Measurements from ENCODE around the gene MPP2.
"Not testable (repeated sequence)": the region's sequence is repeated elsewhere in the genome, so short reads cannot be mapped to it uniquely, and the experiment has no call there.

The MPP2 gene

DNA sequence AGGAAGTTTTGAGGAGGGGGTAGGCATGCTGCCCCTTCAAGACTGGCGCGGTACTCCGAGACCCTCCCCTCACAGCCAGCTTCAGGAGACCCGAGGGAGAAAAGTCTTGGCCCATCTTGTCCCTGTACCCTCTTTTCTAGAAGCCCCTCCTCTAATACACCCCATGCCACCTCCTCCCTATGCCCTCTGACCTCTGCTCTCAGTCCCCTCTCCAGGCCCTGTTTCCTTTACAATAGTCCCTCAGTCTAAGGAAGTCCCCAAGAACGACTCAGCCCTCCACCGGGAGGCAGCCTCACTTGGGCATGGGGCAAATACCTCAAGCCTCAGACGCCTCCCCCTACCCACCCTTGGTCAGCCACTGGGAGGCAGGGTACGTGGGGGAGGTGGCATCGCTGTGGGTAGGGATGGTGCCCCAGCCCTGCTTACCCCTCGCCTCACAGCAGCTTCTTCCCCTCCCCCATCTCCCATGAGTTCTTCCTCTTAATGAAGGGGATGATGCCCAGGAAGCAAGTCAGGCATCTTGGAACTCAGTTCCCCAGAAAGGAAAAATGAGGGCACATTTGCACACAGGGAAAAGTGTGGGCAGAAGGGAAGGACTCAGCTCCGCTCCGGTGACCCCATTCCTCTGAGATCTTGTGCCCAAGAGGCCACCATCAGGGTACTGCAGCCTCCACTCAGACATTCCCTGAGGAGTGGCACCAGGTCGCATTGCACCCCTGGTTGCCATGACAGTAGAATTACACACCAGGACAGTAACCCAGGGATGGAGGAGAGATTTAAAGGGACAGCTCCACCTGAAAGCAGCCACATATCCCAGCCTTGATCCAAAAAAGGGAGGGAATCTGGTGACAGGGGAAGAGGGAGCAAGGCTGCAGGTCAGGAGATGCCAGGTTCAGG is 6.2 kb downstream of the MPP2 start:
- no peak for DNase-seq

DNA sequence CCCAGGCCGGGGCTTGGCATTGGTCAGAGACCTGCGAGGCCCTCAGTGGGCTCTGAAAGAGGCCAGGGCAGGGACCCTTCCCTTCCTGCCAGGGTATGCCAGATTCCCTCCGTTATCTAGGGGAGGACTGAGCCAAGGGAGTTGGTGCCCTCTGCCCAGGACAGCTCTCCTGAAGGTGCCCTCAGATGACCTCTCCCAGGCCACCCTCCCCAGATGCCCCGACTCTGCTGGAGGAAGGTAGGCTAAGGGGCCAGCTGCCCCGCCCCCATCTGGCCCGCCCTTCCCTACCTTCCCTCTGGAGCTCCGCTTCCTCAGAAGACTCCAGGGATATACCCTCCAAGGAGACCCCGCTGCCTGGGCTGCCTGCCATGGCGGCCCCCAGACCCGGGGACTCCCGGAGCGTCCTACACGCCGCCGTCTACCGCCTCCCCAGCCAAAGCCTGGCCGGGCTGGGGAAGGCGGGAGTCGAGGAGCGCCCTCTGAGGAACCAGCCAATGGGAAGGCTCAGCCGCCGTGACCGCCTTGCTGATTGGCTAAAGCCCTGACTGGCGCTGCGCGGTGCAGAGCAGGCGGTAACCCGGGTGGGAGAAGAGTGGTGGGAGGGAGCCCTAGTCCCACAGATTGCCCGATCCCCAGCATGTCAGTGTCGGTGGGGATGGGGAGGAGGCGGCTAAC is 7.0 kb downstream of the MPP2 start:
- DNase-seq, result peak; percentile 66 to 90

DNA sequence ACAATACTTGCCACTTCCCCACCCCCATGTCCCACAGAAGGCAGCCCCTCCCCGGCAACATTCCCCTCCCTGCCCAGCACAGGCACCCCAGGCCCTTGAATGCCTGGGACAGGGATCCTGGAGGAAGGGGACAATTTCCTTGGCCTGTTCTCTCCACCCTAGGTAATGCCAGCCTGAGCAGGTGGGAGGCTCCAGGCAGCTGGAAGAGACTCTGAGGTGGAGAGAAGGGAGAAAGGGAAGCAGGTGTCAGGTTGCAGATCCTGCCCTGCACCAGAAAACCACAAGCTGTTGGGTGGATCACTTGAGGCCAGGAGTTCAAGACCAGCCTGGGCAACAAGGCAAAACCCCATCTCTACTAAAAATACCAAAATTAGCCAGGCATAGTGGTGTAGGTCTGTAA is 8.9 kb downstream of the MPP2 start:
- no peak for DNase-seq

DNA sequence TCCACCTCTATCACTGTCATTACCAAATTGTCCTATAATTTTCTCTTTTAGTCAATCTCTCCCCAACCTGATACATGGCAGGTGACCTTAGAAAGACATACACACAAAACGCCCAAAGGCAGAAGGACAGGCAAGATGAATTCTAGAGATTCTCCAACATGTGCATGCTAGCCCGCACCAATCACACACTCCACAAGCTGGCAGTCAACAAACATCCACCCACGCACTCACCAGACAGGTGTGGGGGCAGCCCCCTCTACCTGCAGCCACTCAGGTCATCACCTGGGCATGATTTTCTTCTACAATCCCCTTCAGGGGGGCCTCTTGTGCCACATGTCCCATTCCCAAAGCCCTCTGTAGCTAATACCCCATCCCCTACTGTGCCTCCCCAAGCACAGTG is 9.5 kb downstream of the MPP2 start:
- no peak for DNase-seq

DNA sequence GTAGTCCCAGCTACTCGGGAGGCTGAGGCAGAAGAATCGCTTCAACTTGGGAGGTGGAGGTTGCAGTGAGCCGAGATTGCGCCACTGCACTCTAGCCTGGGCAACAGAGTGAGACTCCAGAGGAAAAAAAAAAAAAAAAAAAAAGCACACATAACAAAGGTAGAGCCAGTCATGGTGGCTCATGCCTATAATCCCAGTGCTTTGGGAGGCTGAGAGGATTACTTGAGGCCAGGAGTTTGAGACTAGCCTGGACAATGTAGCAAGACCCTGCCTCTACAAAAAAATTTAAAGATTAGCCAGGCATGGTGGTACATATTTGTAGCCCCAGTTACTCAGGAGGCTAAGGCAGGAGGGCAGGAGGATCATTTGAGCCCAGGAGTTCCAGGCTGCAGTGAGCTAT is 12.8 kb downstream of the MPP2 start:
- not testable (repeated sequence) for DNase-seq

DNA sequence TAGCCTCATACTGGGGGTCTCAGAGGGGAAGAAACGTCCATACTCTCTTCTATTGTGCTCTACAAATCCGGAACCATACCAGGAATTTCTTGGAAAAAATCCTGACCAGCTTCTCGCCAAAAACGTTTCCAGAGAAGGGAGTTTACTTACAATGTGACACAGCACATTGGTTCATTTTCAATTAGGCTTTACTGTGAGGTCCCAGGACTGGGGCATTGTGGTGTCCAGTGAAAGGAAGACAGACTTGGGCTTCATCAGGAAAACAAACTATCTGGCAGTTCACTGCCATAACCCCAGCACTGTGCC is 14.7 kb downstream of the MPP2 start:
- DNase-seq, result no peak

DNA sequence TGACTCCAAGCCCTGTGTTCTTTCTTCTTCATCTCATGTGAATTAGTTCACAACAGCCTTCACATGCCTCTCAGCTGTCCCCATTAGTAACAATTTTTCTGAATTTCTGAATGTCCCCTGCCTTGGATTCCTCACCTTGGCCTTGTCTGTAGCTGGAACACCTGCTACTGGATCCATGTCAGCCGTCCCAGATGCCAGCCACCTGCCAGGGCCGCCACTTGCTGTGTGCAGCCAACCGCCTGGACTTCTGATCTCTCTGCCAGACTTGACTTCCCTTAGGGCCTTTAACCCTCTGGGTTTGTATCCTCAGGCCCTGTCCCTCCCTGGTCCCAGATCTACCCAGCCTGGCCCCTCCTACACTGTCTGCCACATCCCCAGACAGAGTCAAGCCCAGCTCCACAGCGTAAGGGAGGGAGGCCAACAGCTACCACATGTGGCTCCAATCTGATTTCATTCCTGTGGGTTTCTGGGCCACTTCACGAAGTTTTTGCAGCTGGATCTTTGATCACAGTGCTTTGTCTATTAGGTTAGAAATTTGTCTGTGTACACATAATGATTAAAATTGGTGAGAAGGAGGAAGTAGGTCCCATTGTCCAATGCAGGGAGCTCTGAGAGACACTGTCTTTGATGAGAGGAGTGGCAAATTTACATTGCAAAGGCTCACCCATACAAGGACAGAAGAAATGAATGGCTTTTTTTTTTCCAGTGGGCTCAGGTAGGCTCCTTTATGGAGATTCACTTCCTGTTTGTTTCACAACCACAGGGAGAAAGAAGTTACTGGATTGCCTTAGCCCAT is 15.3 kb downstream of the MPP2 start:
- no peak for DNase-seq

DNA sequence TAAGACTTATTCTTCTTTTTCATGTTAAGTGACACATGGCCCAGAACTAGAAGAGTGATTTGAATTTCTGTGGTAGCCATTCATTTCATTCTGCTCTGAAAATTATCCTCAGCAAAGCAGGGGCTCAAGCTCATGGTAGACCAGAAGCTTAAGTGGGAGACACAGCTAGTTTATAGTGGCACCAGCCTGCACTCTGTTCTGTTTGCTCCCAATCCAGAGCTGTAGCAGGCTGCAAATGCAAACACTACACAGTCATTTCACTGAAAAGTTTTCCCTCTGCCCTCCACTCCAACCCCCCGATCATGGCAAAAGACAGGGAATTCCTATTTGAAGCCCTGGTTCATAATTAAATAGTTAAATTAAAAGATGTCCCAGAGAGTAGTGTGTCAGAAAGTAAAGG is 17.1 kb downstream of the MPP2 start:
- DNase-seq, result no peak

DNA sequence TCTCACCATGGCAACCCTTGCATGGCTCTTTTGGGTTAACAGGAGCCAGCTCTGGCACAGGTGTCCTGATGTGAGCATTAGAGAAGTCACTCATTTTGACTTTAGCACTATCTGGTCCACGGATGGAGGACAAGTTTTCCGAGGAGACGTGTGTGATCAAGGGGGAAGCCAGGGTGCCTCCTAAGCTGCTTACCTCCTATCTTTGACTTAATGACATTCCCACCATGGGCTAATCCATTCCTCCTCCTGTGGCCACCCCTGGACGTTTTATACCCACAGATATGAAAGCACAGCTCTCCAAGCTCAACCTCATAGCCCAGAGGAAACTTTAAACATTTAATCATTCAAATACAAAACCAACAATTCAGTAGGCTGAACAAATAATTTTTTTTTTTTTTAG is 18.8 kb downstream of the MPP2 start:
- DNase-seq, result no peak

DNA sequence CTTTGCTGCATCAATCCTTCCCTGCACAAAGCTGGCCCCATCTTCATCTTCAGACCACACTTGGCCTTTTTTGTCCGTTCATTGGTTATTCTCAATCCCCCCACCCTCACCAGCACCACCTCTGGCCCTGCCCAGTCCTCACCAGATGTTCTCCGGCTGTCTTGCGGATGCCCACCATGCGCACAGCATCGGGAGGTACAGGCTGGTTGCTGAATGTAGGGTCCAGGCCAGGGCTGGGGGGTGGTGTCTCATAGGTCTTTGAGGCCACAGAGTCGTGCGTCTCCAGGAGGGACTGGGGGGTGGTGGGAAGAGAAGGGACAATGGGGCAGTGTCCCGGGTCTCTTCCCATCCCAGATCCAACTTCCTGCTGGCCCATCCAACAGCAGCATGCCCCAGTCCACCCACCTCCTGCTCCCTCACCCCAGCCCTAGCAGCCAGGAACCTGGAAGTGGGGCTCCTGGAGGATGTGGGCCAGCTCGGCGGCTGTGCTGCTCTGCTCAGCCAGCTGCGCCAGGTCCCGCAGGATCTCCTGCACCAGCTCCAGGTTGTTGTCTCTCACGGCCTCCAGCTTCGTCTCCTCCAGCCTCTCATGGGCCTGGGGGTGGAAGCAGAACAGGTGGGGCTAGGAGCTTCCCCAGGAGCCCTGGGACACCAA is 24.4 kb downstream of the MPP2 start:
- no peak for DNase-seq

DNA sequence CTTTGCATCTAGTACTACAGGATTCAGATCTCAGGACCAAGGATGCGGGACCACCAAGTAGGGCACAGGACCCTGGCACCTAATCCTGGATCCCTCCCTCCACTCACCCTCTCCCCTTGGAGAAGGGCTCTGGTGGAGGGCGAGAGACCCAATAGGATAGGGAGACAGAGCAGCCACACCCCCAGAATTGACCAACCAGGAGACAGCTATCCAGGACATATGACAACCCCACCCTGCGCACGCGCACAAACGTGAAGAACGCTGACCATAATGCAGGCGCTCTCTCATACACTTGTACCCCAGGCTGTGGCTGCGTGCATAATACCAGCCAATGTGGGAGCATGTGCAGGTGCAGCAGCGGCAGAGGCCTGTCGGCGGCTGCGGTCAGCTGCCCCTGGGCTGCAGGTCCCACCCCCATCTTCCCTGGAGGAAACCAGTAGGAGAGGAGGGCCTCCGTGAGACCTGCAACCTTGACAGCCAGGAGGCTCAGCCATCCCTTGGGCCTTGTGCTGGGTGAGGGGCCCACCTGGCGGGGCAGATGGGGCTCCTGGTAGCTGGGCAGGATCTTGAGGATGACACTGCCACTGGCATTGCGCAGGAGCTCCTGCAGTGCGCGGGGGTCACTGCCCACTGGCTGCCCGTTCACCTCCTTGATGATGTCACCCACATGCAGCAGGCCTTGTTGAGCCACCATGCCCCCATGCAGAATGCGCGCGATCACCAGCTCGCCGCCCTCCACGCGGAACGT is 25.4 kb downstream of the MPP2 start:
- no peak for DNase-seq

DNA sequence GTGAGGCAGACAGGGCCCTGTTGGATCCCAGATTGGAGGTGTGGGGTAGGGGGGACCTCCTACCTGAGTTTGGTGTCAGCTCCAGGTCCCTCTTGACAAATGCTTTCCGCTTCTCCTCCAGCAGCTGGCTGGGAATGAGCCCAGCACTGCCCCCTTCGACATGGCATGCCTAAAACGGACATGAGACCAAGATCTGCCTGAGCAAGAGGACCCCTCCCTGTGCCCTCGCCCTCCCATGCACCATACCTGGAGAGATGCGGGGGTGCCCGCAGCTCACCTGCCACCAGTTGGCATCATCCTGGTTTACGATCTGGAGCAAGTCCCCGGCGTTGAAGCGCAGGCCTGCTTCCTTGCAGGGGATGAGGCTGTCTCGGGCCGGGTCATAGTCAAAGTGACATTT is 26.2 kb downstream of the MPP2 start:
- DNase-seq, result no peak

DNA sequence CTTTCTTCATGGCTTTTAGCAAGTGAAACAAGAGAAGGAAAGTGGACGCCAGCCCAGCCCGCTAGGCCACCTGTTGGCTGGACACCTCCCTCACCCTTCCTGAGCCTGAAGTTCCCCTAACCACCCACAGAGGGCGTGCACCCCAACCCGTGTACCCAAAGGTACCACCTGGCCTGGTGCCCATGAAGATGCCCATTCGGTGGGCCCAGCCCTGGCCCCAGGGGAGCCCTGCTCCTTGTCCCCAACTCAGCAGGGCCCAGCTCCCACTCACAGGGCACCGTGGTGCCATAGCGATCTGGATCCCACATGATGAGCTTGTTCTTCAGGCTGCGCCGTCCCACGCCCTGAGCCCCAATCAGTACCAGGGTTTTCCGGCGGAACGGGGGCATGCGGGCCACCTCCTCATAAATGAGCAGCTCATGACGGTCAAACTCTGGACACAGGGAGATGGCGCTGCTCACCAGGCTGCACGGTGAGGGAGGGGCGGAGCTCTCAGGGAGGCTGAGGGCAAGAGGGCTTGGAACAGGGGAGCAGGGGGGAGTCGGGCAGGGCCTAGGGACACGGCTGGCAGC is 26.8 kb downstream of the MPP2 start:
- peak in 1 of 2 donors; percentile 20 for DNase-seq

DNA sequence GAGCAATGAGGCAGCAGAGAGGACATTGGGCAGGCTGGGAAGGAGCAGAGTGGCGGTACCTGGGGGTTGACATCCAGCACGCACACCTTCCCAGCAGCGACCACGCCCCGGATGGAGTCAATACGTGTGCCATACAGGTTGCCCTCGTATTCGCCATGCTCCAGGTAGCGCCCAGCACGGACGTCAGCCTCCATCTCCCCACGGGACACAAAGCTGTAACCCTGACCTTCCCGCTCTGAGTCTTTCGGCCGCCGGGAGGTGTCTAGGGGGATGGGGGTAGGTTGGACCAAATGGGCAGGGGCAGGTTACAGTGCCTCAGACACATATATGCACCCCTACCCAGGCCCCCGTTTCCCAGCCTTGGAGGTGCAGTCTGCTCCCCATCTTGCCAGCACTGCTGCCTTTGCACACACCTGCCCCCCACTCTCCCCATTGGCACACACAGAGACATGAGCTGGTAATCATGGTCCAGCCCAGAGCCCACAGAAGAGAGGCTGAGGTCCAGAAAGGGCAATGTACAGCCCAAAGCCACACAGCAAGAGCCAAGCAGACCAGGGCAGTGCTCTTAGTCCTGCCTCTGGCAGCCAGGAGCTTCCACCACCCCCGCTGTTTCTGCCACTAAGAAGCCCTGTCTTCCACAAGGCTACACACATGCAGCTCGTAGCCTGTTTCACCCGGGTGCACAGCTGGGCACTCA is 27.5 kb downstream of the MPP2 start:
- DNase-seq, result no peak

DNA sequence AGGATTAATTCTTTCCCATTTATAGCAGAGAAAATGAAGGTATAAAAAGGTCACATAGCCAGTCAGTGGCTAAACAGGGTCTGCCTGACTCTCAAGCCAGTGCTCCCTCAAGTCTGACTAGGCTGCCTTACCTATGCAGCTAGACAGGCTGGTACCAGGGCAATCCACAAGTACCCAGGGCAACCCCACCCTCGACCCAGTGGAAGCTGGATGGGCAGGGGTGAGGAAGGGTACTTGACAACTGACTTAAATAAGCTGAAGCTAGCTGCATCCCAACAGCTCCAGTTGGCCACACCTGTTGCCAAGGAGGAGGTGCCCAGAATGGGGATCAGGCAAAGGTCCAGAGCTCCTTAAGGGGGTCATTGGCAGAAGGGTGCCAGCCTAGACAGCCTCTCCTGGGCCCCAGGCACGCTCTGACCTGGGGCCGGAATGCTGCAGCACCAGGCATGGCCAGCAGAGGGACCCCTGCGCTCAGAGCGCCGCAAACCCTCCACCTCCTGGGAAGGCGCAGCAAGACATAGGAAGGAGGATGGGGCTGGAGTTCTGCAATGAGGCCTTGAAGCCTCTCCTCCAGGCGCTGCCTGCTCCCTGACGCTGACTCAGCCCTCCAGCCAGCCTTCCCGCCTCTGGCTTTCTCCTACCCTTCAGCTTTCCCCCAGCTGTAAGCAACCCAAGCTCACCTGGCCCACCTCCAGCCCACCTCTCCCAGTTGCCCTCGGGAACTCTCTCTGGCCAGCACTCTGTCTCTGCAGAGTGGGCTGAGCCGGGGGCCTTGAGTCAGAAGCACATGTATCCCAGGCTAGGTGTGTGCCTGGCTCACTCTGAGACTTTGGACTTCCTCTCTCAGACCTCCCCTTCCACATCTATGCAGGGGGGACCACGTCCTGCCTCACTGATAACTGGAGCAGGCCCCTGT is 28.8 kb downstream of the MPP2 start:
- DNase-seq, result peak; percentile 44 to 83

DNA sequence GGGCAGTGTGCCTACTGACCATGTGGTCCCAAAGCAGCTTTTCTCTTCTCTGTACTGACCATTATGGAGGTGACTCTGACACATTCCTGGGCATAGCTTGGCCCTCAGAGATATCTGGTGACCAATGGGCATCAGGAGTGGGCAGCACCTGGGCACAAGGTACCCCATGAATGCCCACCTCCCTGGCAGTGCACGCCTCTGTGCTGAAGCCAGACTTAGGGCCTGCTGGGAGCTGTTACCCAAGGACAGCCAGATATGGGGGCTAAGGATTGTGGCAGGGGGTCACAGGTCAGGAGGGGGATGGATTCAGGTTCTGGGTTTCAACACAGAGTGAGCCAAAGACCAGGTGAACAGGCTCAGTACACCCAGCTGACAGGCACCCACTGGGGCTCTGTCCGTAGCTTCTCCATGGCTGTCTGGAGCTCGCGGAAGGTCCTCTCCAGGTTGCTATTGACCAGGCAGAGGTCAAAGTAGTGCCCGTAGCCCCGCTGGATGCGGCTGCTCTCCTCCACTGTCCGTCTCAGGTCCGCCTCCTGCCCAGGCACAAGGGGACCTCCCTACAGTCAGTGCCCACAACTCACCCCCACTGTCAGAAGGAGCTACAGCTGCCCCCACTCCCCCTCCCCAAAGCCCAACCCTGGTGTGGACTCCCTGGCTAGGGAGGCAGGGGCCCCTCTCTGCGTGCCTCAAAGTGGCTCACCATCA is 29.7 kb downstream of the MPP2 start:
- DNase-seq, result no peak

DNA sequence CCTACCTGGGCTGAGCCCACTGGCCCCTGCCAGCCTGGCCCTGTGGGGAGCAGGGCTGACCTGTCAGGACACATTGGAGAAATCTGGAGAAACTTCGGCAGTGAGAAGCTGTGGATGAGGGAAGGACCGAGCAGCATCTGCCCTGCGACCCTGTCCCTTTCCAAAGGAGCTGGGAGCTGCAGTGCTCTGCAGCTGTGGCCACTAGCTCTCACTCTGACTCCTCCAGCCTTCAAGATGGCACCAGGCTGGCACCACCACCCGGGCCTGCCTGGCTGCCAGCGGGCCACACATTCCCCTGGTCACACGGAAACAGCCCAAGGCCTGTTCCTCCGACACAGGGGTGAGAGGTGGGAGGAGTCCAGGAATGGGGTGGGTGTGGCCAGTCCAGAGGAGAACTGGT is 30.3 kb downstream of the MPP2 start:
- no peak for DNase-seq

DNA sequence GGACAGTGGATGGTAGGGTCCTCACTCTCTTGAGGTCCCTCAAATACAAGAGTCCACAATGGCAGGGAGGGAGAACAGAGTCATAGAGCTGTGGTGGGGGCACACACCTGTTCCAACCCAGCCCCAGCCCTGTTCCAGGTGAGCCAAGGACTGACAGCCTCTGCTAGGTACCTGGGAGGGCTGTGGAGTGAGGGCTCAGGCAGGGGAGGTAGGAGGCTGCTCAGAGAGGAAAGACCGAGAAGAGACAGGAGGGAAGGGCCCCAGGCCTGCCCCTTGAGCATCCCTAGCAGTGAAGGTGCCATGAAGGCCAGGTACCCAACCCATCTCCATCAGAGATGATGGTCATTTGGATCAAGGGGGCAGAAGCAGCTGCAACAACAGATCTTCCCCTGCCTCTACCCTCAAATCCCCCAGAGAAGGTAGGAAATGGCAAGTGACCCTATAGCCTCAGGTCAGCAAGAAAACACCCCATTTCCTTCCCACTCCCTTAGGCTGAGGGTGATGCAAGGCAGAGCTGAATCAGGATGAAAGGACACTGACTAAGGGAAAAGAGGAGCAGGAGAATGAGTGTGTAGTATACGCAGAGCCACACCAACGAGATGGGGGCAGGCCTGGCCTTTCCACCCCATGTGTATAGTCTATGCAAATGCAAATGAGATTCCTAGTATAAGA is 31.7 kb downstream of the MPP2 start:
- no peak for DNase-seq

DNA sequence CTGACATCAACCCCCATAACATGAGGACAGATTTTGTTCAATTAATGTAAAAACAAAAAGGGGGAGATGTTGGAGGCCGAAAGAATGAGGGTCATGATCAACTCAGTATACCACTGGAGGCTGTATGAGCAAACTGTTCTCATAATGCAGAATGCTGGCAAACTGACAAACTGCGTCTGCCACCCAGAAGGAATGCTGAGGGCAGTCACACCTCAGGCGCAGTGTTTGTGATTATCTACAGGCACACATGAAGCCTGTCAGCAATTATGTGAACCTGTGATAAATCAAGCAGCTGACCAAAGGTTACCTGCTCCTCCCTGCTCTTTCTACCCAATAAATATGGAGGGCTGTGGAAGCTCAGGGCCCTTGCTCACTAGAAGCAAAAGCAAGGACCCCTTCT is 33.0 kb downstream of the MPP2 start:
- no peak for DNase-seq
